SH-SY5Y (cell line): Measurements from ENCODE around the gene HOXA11.

Source experiments
- GATA2 ChIP-seq: IDR thresholded peaks from 2 replicates; pipeline ENCODE4 v1.6.1; 2011; ENCODE audit warnings: mild to moderate bottlenecking, low read depth, low read length
- GATA3 ChIP-seq: IDR thresholded peaks from 2 replicates; pipeline ENCODE4 v1.6.1; 2011; ENCODE audit warnings: low read depth, mild to moderate bottlenecking, low read length, moderate library complexity

HOXA11 gene

DNA sequence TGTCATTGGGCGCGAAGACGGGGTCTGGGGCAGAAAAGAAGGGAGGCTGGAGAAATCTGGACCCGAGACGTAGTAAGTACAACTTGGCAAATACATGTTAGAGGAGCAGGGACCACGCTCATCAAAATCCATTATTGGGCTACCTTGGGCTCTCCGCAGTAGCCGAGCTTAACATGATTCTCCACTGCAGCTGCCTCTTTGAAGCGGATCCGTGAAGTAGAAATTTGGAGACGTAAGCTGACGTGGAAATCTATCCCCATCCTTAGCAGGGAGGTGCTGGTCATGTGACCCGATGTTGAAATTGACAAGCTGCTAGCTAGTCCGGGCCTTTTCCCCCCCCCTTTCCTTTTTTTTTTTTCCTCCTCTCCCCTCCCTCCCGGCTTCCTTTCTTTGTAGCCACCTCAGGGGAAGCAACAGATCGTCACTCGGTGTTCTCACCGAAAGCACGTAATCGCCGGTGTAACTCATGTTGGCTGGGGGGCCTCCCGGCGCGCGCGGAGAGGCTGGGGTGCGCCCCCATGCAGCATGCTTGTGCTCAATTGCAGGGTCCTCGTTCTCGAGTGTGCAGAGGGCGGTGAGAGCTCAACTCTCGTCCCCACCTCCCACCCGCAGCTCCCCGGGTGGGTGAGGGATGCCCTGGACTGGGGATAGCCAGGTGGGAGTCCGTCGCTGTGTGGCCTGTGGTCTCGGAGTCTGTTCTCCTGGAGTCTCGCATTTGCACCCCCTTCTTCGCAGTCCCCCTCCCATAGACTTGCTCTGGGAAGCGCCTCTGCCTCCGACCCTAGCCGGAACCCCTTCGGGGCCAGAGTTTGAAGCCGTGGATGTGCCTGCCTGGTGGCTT is at the start of gene HOXA11:
HOXA11 (minus strand) TSS at position 220 of the 841 bp plus-strand sequence; CDS start at position 132, 88 bp downstream.
- TF ChIP-seq GATA3 = no peak
- no peak for TF ChIP-seq GATA2

DNA sequence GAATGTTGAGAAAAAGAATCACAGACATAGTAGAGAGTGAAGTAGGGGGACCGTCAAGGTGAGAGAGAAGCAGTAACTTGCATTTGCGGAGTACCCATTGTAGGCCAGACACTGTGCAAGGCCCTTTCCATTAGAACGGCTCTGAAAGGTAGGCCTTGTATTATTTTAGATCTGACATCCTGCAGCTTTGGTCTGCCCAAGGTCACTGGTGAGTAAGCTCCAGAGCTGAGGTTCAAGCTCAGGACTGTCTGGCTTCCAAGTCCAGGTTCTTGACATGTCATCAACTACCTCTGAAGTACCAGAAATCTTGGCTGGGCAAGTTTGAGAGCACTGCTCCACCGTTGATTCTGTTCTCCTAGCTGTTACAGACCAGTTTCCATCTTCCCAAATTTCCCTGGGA is 44.4 kb upstream of the HOXA11 start:
- TF ChIP-seq GATA2 = no peak
- TF ChIP-seq GATA3 = no peak

DNA sequence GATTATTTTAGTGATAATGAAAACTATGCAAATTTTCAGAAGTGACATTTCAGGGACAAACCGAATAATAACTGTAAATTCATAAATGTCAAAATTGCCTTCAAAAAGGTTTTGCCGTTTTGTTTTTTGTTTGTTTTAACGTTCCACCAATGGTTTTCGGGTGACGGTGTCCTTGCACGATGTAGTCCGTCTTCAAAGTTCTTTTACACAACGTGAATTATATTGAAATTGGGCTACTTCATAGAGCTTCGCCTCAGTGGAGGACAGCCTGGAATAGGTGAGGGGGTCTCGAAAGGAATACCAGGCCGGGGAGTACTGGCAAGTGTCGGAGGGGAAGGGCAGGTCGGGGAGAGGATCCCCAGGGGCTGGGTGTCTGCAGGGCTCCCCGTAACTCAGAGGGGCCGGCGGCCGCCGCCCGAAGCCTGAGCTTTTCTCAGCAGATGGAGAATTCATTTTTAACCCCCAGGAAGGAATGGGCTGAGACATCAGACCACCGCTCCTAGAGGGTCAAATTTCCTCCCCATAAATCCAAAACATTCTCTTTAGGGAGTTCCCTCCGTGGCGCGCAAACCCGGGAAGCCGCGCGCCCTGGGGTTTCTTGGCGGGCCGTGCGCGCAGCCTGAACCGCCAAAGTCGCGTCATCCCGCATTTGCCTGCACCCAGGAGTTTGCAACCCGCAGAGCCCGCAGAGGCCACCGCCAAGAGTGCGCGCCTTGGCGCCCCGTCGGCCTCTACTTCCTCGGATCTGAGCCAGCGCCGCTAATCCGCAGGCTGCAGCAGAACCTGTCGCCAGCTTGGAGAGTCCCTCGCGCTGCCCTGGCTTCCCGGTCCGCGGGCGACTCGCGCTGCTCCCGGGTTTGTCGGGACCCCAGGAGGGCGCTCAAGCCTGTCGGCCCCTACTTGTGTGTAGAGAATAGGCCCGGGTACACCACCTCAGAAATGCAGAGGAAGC is 40.2 kb upstream of the HOXA11 start:
- TF ChIP-seq GATA2 (no peak), GATA3 (no peak)

DNA sequence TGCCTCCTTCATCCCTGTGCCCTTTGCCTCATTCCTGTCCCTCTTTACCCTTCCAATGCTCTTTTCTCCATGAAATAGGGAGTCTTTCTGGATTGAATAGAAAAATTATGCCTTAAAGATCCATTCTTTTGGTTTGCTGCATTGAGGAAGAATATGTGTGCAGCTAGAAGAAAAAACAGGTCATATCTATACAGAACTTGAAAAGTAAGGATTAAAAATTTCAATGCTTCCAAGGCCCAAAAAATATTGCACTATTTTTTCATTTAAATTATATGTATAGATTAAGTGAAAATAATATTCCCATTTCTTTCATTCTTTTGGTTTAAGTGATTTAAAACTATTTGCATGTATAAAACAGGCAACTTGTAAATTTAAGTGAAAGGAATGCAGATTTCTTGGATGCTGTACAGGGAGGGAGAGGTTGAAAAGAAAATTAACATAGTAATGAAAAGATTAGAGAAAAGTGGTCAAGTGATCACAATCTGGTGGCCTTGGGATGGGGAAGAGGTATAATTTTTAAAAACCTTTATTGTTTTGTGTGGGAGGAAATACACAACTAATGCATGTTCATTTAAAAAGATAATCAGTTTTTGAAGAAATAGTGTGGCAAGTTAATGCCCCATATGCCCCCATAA is 39.0 kb upstream of the HOXA11 start:
- TF ChIP-seq GATA3 (no peak), GATA2 (no peak)

DNA sequence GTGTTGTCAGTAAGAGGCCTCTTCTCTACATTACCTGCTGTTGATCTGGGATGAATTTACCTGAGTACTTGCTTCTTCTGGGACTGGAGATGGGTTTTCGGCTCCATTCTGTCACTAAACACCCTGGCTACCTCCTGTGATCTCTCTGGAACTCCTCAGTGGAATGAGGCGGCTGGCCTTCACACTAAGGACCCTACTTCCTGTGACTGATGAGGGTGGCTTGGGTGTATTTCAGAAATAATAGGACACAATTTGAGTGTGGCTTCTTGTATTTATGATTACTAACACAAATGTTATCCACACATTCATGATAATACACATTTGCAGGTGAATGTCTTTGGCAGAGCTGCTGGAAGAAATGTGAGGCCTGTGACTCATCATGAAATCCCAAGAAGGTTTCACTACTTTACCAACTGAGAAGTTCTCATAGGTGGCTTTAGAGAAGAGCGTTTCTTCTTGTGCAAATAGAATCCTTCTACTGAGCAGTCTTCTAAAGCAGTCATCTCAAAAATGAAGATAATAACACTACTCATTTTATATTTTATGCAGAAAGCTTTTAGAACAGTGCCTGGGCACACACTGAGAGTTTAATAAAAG is 36.3 kb upstream of the HOXA11 start:
- TF ChIP-seq GATA3 = no peak
- no peak for TF ChIP-seq GATA2

DNA sequence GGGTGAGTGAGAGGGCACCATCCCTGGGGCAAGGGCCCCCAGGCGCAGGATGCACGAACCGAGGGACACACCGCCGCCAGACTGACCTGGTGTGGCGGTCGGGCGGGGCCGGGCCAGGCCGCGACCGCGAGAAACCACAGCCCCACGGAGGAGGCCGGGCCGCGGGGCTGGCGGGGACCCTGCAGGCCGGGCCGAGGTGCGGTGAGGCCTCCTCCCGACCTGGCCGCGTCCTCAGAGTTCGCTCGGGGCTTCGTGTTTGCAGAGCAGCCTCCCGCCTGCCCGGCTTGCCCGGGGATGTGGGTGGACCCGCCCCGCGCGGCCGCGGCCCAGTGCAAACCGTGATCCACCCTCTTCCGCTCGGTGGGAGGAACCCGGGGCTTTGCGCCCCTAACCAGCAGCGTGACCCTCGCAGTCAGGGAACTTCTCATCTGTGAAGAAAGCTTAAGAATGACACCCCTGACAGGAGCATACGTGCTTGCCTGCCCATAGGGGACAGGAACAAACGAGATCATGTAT is 35.5 kb upstream of the HOXA11 start:
- TF ChIP-seq GATA2 (no peak), GATA3 (no peak)

DNA sequence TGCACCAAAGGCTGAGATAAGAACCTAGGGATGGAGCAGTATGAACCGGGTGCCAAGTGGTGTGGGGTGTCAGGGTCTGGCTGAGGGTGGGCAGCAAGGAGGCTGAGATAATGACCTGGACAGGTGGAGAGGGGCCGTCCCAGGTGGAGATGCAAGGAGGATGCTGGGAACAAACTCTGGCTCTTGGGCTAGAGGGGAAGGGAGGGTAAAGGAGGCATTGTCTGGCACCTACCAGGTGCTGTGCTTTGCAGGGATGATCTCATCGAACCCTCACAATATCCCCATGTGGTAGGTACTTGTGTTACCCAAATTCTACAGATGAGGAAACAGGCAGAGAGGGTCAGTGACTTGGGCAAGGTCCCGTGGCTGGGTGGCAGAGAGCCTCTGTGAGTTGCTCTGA is 34.8 kb upstream of the HOXA11 start:
- no peak for TF ChIP-seq GATA3
- TF ChIP-seq GATA2 = no peak

DNA sequence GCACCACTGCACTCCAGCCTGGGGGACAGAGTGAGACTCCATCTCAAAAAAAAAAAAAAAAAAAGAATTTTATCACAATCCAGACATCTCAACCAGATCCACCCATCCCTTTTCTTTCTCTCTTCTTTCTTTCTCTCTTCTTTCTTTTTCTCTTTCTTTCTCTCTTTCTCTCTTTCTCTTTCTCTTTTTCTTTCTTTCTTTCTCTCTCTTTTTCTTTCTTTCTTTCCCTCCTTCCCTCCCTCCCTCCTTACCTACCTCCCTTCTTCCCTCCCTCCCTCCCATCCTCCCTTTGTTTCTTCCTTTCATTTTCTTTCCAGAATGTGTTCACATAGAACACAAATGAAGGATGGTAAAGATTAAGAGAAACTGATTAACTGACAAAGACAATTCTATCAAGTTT is 32.9 kb upstream of the HOXA11 start:
- TF ChIP-seq GATA3 = no peak
- no peak for TF ChIP-seq GATA2

DNA sequence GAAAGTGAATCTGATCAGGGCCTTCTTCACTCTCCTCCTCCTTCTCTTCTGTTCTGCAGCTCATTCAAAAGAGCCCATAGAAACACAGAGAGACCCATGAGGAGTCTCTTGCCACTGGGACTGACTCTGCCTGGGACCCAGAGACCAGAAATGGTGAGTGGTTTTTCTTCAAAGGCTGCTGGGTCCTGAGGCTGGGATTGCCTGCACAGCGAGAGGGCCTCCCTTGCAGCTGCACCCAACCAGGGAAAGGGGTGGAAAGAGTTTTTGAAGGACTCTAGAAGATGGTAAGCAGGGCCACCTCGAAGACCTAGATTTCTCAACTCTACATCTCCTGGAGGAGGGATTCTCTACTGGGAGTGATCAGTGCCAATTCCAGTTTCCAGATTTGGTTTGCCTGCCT is 30.3 kb upstream of the HOXA11 start:
- TF ChIP-seq GATA2 (no peak), GATA3 (no peak)

DNA sequence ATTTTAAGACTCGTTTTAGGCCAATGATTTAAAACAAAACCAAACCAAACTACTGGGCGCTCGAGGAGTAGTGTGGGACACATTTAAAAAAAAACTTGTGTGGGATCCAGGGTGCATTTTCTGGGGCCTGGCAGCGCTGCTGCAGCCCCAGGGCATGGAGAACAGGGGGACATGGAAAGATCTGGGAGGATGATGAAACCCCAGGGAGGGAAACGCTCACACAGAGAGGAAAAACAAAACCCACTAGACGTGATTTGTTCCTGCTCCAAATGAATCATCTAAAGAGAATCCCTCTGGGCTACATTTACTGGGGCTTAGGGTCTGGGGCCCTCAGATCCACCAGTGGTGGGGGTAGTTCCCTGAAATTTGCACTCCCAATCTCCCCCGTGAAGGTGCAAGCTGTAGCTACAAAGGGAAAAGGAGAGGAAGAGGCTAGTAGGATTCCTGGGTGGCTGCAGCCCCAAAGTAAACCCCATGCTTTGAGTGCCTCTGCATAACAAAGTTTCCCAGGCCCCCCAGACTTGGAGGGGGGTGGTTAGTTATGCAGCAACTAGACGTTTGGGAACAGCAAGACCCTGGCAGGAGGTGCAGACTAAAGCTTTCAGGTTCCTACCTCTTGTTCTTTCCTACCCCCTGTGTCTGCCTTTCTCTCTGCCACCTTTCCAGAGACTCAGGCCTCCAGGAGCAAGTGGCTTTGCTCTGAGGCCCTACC is 29.4 kb upstream of the HOXA11 start:
- TF ChIP-seq GATA2 (no peak), GATA3 (no peak)

DNA sequence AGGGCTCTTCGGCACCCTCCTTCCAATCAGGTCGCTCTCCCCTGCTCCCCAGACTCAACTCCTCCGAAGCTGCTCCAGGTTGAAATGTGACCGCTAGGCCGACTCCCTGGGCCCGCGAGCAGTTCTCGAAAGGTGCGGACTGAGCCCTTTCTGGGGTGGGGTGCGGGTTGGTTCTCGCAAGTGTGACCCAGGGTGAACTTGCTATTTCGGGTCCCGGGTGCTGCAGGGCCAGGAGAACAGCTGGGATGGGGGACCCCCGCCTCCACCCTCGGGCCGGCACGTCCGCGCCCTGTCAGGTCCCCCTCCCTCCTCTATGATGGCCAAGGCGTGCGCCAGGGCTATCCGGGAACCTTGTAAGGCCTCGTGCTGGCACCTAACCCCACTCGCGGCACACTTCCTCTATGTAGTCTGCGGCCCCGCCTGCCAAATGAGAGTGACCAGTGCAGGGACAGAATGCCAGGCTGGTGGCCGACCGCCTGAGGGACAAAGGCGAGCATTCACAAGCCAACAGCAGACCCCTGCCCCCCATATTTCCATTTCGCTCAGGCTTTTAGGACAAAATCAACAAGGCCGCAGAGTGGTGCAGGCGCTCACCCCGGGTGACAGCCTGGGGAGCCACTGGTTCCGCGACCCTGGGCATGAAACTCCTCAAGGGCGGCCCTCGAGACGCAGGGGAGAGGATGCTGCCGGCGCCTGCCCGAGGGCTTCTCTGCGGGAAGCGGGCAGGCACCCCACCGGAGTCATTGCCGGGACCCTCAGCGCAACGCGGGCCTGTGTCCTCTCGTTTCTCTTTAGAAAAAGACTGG is 28.6 kb upstream of the HOXA11 start:
- TF ChIP-seq GATA2 (no peak), GATA3 (no peak)
